Measurements from ENCODE around the gene TIMP1. TPM values are rescaled to one million over a fixed set of nuclear protein-coding genes. Genes with fewer than 3 reads are reported as not detected.

Gene TIMP1
- total and polyA plus RNA-seq, 12 donors, result 176 to 3,693 (median 704) TPM

DNA sequence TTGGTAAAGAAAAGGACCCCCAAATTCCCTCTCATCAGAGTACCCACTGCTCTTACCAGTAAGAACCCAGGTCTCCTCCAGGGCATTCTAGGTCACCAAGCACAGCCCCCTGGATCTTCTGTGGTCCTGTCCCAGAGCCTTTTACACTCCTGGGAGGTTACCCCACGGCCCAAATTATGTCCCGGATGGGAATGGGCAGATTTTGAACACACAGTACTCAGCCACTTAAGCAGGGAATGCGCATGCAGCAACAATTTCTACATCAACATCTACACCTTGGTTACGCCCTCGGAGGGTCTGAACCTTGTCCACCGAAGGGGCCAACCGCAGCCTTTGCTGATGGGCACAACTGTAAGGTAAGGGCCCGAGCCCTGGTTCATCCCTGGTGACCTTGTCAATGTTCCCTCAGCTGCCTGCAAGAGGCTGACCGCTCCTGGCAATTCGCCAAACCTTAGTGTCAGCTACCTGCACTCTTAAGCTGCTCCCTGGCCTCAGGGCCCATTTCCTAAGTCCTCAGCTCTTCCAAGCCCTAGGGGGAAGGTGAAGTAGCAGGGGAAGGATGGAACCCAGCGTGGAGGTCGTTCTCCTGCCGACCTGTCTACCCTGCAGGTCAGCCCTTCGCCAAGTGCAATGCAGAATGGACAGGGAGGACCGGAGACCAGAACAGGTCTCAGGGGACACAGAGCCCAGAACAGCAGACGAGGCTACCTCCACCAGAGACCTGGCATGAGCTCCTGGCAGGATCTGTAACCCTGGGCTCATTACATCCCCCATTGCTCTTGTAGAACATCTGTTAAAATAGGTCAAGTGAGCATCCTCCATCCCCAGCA, 5.9 kb downstream of the TIMP1 start:
- TF ChIP-seq CTCF (IDR thresholded peaks at IDR 0.05) (no peak), POLR2A (IDR thresholded peaks at IDR 0.05) (no peak)
- intact Hi-C loops (cut with DNase I), result no loop called here
- DNase-seq, result peak in 2 of 7 donors; percentile 22 to 31
- Histone ChIP-seq H3K27me3 (no peaks in the 10 kb centered on the region), H3K36me3 (replicated peaks in 1 of 2) (peaks cover 0 to 11% of the 10 kb centered on the region in 2 donors), H3K4me1 (replicated peaks in 1 of 2) (peaks cover 0 to 6% of the 10 kb centered on the region in 2 donors), H3K4me3 (no peak overlapping the region), H3K27ac (no peak overlapping the region), H3K9me3 (replicated peaks in 1 of 3) (no peaks in the 10 kb centered on the region)
- WGBS, 4 donors, result 75 to 96% (median 82%) methylated on average over 3 to 16 of the region's 16 CpGs

GRCh38 chrX:47590984-47591383, 8.7 kb downstream of the TIMP1 start:
- H3K9me3 ChIP-seq (replicated peaks in 1 of 3), result no peaks in the 10 kb centered on the region
- WGBS, 4 donors, result 17 to 86% (median 84%) methylated on average over 1 to 5 of the region's 5 CpGs
- H3K27me3 ChIP-seq, result no peaks in the 10 kb centered on the region
- H3K27ac ChIP-seq, result no peak overlapping the region
- TF ChIP-seq POLR2A (IDR thresholded peaks at IDR 0.05) (no peak), CTCF (IDR thresholded peaks at IDR 0.05) (no peak)
- no peak overlapping the region for H3K4me3 ChIP-seq
- DNase-seq, result peak in 1 of 7 donors; percentile 5
- no peaks in the 10 kb centered on the region for H3K36me3 ChIP-seq (replicated peaks in 1 of 2)
- intact Hi-C loops (cut with DNase I), result no loop called here
- H3K4me1 ChIP-seq (replicated peaks in 1 of 2), result peaks cover 0 to 10% of the 10 kb centered on the region in 2 donors

DNA sequence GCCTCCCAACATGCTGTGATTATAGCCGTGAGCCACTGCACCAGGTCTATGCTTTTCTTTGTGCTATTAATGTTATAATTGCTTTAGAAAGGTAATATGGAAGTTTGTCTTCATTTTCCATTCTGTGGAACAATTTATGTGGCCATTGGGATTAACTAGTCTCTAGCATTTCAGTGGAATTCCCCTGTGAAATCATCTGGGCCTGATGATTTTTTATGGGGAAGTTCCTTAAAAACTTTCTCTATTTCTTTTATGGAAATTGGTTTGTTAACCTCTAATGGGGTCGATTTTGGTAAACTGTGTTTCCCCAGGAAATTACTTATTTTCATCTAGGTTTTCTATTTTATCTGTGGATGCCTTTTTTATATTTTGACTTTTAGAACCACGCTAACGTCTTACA, 11.3 kb downstream of the TIMP1 start:
- H3K4me3 ChIP-seq, result no peak overlapping the region
- 60 to 76% (median 70%) methylated on average over 4 of the region's 4 CpGs for WGBS, 4 donors
- no peaks in the 10 kb centered on the region for H3K36me3 ChIP-seq (replicated peaks in 1 of 2)
- no peaks in the 10 kb centered on the region for H3K9me3 ChIP-seq (replicated peaks in 1 of 3)
- H3K27me3 ChIP-seq, result no peaks in the 10 kb centered on the region
- DNase-seq, result no peak
- no peak overlapping the region for H3K27ac ChIP-seq
- peaks cover 0 to 5% of the 10 kb centered on the region in 2 donors for H3K4me1 ChIP-seq (replicated peaks in 1 of 2)
- no peak for TF ChIP-seq POLR2A (IDR thresholded peaks at IDR 0.05)
- no peak for TF ChIP-seq CTCF (IDR thresholded peaks at IDR 0.05)
- intact Hi-C loops (cut with DNase I), result no loop called here

- no peak for TF ChIP-seq CTCF (IDR thresholded peaks at IDR 0.05)
- TF ChIP-seq POLR2A (IDR thresholded peaks at IDR 0.05), result no peak
- Histone ChIP-seq H3K4me1 (replicated peaks in 1 of 2) (peaks cover 0 to 5% of the 10 kb centered on the region in 2 donors), H3K27me3 (no peaks in the 10 kb centered on the region), H3K36me3 (replicated peaks in 1 of 2) (no peaks in the 10 kb centered on the region), H3K4me3 (no peak overlapping the region), H3K9me3 (replicated peaks in 1 of 3) (no peaks in the 10 kb centered on the region), H3K27ac (peak overlapping the region in 2 of 5 donors; percentile 38 to 52)
- WGBS, 4 donors, result 24 to 64% (median 36%) methylated on average over 1 of the region's 1 CpG
- intact Hi-C loops (cut with DNase I), result no loop called here
- peak in 2 of 7 donors; percentile 19 to 23 for DNase-seq
Observed at GRCh38 chrX:47595716-47596251, 13.5 kb downstream of the TIMP1 start.
